H9 (cell line): ENCODE data around the gene CHMP4B. TPM values are rescaled to one million over a fixed set of nuclear protein-coding genes. Genes with fewer than 3 reads are reported as not detected.

Source experiments
- DNase-seq: peaks from one replicate; pipeline ENCODE4 v3.0.0-alpha.2; 2017
- H2AFZ ChIP-seq: one replicate; pipeline ENCODE4 v1.6.1; 2013; ENCODE audit warnings: mild to moderate bottlenecking, low read length, control low read depth, moderate library complexity
- H2AK5ac ChIP-seq: 2 replicates; pipeline ENCODE4 v1.6.1; 2013; ENCODE audit warnings: low read length, control low read depth, mixed read lengths; ENCODE audit not compliant: insufficient read length
- H2BK120ac ChIP-seq: one replicate; pipeline ENCODE4 v1.6.1; 2013; ENCODE audit warnings: low read depth, mild to moderate bottlenecking, low read length, control low read depth, inconsistent platforms; ENCODE audit not compliant: poor library complexity, severe bottlenecking
- H2BK12ac ChIP-seq: 2 replicates; pipeline ENCODE4 v1.6.1; 2013; ENCODE audit warnings: low read length, control low read depth, mixed read lengths, low read depth; ENCODE audit not compliant: insufficient read length
- H2BK15ac ChIP-seq: 2 replicates; pipeline ENCODE4 v1.6.1; 2013; ENCODE audit warnings: low read depth, low read length, control low read depth
- H2BK20ac ChIP-seq: one replicate; pipeline ENCODE4 v1.6.1; 2013; ENCODE audit warnings: low read depth, mild to moderate bottlenecking, low read length, control low read depth, inconsistent platforms; ENCODE audit not compliant: poor library complexity, severe bottlenecking
- H2BK5ac ChIP-seq: 2 replicates; pipeline ENCODE4 v1.6.1; 2013; ENCODE audit warnings: low read length, control low read depth, mixed read lengths; ENCODE audit not compliant: insufficient read length
- H3K14ac ChIP-seq: 2 replicates; pipeline ENCODE4 v1.6.1; 2013; ENCODE audit warnings: low read length, control low read depth; ENCODE audit not compliant: insufficient read depth
- H3K18ac ChIP-seq: 2 replicates; pipeline ENCODE4 v1.6.1; 2013; ENCODE audit warnings: low read depth, mild to moderate bottlenecking, mixed read lengths, low read length, control low read depth; ENCODE audit not compliant: insufficient read length
- H3K23ac ChIP-seq: 2 replicates; pipeline ENCODE4 v1.6.1; 2013; ENCODE audit warnings: low read length, control low read depth, mixed read lengths, low read depth; ENCODE audit not compliant: insufficient read length
- H3K23me2 ChIP-seq: 2 replicates; pipeline ENCODE4 v1.6.1; 2013; ENCODE audit warnings: low read depth, mild to moderate bottlenecking, mixed read lengths, low read length, control low read depth; ENCODE audit not compliant: insufficient read length, poor library complexity, severe bottlenecking
- H3K27ac ChIP-seq: 2 replicates; pipeline ENCODE4 v1.5.1; 2013; ENCODE audit warnings: low read length, control low read depth, mixed read lengths, low read depth; ENCODE audit not compliant: insufficient read length
- H3K27me3 ChIP-seq: 2 replicates; pipeline ENCODE4 v1.6.1; 2013; ENCODE audit warnings: low read length, control low read depth, inconsistent platforms; ENCODE audit not compliant: insufficient read depth
- H3K4ac ChIP-seq: 2 replicates; pipeline ENCODE4 v1.6.1; 2013; ENCODE audit warnings: low read depth, mild to moderate bottlenecking, control low read depth, inconsistent platforms, low read length, moderate library complexity
- H3K4me1 ChIP-seq: 2 replicates; pipeline ENCODE4 v1.6.1; 2013; ENCODE audit warnings: low read length, control low read depth, inconsistent platforms; ENCODE audit not compliant: insufficient read depth
- H3K4me2 ChIP-seq: 2 replicates; pipeline ENCODE4 v1.6.1; 2013; ENCODE audit warnings: low read length, control low read depth, mixed read lengths; ENCODE audit not compliant: insufficient read length, insufficient read depth
- H3K56ac ChIP-seq: 2 replicates; pipeline ENCODE4 v1.6.1; 2013; ENCODE audit warnings: low read depth, mild to moderate bottlenecking, mixed read lengths, low read length, control low read depth; ENCODE audit not compliant: insufficient read length
- H3K79me1 ChIP-seq: 2 replicates; pipeline ENCODE4 v1.6.1; 2013; ENCODE audit warnings: low read depth, mild to moderate bottlenecking, moderate library complexity, low read length, control low read depth, inconsistent platforms; ENCODE audit not compliant: insufficient read depth, poor library complexity, severe bottlenecking
- H3K79me2 ChIP-seq: 2 replicates; pipeline ENCODE4 v1.6.1; 2013; ENCODE audit warnings: low read length, control low read depth, inconsistent platforms; ENCODE audit not compliant: insufficient read depth
- H3K9ac ChIP-seq: 2 replicates; pipeline ENCODE4 v1.6.1; 2013; ENCODE audit warnings: low read length, control low read depth, mixed read lengths; ENCODE audit not compliant: insufficient read length; ENCODE audit errors: extremely low read depth
- H3K9me3 ChIP-seq: one replicate; pipeline ENCODE4 v1.6.1; 2013; ENCODE audit warnings: low read depth, low read length, inconsistent platforms; ENCODE audit not compliant: control insufficient read depth
- H3T11ph ChIP-seq: one replicate; pipeline ENCODE4 v1.6.1; 2013; ENCODE audit warnings: mild to moderate bottlenecking, low read length, control low read depth, inconsistent platforms
- H4K20me1 ChIP-seq: one replicate; pipeline ENCODE4 v1.6.1; 2013; ENCODE audit not compliant: control insufficient read depth, insufficient read length, insufficient read depth
- H4K5ac ChIP-seq: 2 replicates; pipeline ENCODE4 v1.6.1; 2013; ENCODE audit warnings: low read depth, mild to moderate bottlenecking, mixed read lengths, low read length, control low read depth; ENCODE audit not compliant: insufficient read length
- H4K8ac ChIP-seq: replicated peaks from 2 replicates; pipeline ENCODE4 v1.6.1; 2013; ENCODE audit warnings: low read length, control low read depth, mixed read lengths, low read depth; ENCODE audit not compliant: insufficient read length
- H4K91ac ChIP-seq: 2 replicates; pipeline ENCODE4 v1.6.1; 2013; ENCODE audit warnings: low read depth, mild to moderate bottlenecking, moderate library complexity, mixed read lengths, low read length, control low read depth; ENCODE audit not compliant: insufficient read length
- H3K27ac Mint-ChIP-seq, 3 experiments: 2 replicates in 2 of 3; 3 replicates in 1 of 3; pipeline ENCODE4 v1.8.0; 2020 to 2021; ENCODE audit warnings: mixed read lengths in 3 of 3, mild to moderate bottlenecking in 1 of 3, moderate library complexity in 1 of 3
- H3K27me3 Mint-ChIP-seq: 2 replicates; pipeline ENCODE4 v1.8.0; 2021; ENCODE audit warnings: low read depth, mild to moderate bottlenecking, moderate library complexity, mixed read lengths
- H3K36me3 Mint-ChIP-seq, 3 experiments: 2 replicates in 2 of 3; 3 replicates in 1 of 3; pipeline ENCODE4 v1.8.0; 2020 to 2021; ENCODE audit warnings: low read depth in 3 of 3, mixed read lengths in 3 of 3; ENCODE audit not compliant: insufficient read depth in 1 of 3
- H3K4me1 Mint-ChIP-seq, 2 experiments: 2 replicates each; pipeline ENCODE4 v1.8.0; 2020; ENCODE audit warnings: mixed read lengths in 2 of 2
- H3K4me3 Mint-ChIP-seq, 2 experiments: 2 replicates in 1 of 2; 3 replicates in 1 of 2; pipeline ENCODE4 v1.8.0; 2020 to 2021; ENCODE audit warnings: mild to moderate bottlenecking in 2 of 2, mixed read lengths in 2 of 2, moderate library complexity in 1 of 2
- H3K9me3 Mint-ChIP-seq, 2 experiments: 2 replicates in 1 of 2; 3 replicates in 1 of 2; pipeline ENCODE4 v1.8.0; 2020; ENCODE audit warnings: mild to moderate bottlenecking in 2 of 2, mixed read lengths in 2 of 2, moderate library complexity in 1 of 2
- CTCF ChIP-seq: fragments of 200-600 bp; sonication (generic); conservative IDR thresholded peaks from 3 replicates; pipeline ENCODE4 v1.8.0; 2021; ENCODE audit warnings: antibody characterized with exemption, mild to moderate bottlenecking
- WGBS: extraction: QIAGEN DNeasy Blood & Tissue Kit; methylation state at CpG from one replicate; pipeline ENCODE4 v1.1.7; 2013; ENCODE audit warnings: missing lambda C conversion rate, low lambda C conversion rate, mixed read lengths; ENCODE audit not compliant: insufficient read length; ENCODE audit errors: extremely low coverage; 5-methylcytosine and 5-hydroxymethylcytosine counted together
- total RNA-seq: library from RNA; stranded (reverse); gene quantifications from 2 replicates; pipeline ENCODE4 v1.2.1, GENCODE V29; 2021

The CHMP4B gene
- total RNA-seq, 1 experiment from 2014 or later = 94.9 TPM

GRCh38 chr20:33803921-33804337 is 7.2 kb upstream of the CHMP4B start:
- Mint-ChIP-seq H3K27me3 (no peaks in the 10 kb centered on the region), H3K9me3 (no peaks in the 10 kb centered on the region; a peak in 1 of 5 replicates), H3K36me3 (no peaks in the 10 kb centered on the region), H3K4me3 (no peak overlapping the region), H3K27ac (no peak overlapping the region), H3K4me1 (no peaks in the 10 kb centered on the region)
- no peak overlapping the region for H2AK5ac ChIP-seq
- H3K56ac ChIP-seq = no peak overlapping the region
- no peaks in the 10 kb centered on the region for H3K4me1 ChIP-seq
- no peaks in the 10 kb centered on the region for H3K79me1 ChIP-seq
- no peak overlapping the region for H3K9ac ChIP-seq
- H3K23ac ChIP-seq = no peak overlapping the region
- no peaks in the 10 kb centered on the region for H3K9me3 ChIP-seq
- H4K5ac ChIP-seq = no peak overlapping the region
- DNase-seq = no peak
- no peaks in the 10 kb centered on the region for H3K79me2 ChIP-seq
- H4K20me1 ChIP-seq = no peaks in the 10 kb centered on the region
- no peak overlapping the region for H2BK12ac ChIP-seq
- H2AFZ ChIP-seq = no peak overlapping the region
- H3K27me3 ChIP-seq = no peaks in the 10 kb centered on the region
- no peak overlapping the region for H2BK15ac ChIP-seq
- H2BK120ac ChIP-seq = no peak overlapping the region
- H3K23me2 ChIP-seq = no peaks in the 10 kb centered on the region
- H3K4ac ChIP-seq = no peak overlapping the region
- TF ChIP-seq CTCF = no peak
- H3K4me2 ChIP-seq = no peak overlapping the region
- H3K27ac ChIP-seq = no peak overlapping the region
- no peak overlapping the region for H3K14ac ChIP-seq
- no peak overlapping the region for H4K8ac ChIP-seq
- no peak overlapping the region for H3T11ph ChIP-seq
- no peak overlapping the region for H3K18ac ChIP-seq
- no peak overlapping the region for H4K91ac ChIP-seq
- no CpG with 5 or more reads among the region's 2 CpGs for WGBS
- no peak overlapping the region for H2BK20ac ChIP-seq
- H2BK5ac ChIP-seq = no peak overlapping the region
